Pancreas (tissue), 10 donors: Measurements from ENCODE around the gene CENPS. TPM values are rescaled to one million over a fixed set of nuclear protein-coding genes. Genes with fewer than 3 reads are reported as not detected.

Experiments
- ATAC-seq, 4 donors: fragments of 200-7000 bp; cut with Tn5 transposase; one replicate each; pipeline versions ENCODE4 v1.8.0 to v1.9.1; 2020; ENCODE audit warnings: mild to moderate bottlenecking in 4 of 4, moderate library complexity in 4 of 4
- DNase-seq, 6 donors: peaks; one replicate each; pipeline ENCODE4 v3.0.0-alpha.2; 2020
- FAIRE-seq: peaks from 2 replicates; lab custom pipeline; 2012; peaks lifted over from hg19 to GRCh38; lab: Jason Lieb, UNC
- H3K27ac ChIP-seq, 4 donors: fragments of 200-600 bp; sonication (generic); 1 replicate in 3 of 4; 2 replicates in 1 of 4; pipeline versions ENCODE4 v1.5.0 to v1.8.0; 2020
- H3K27me3 ChIP-seq, 4 donors: fragments of 200-600 bp; one replicate each; pipeline ENCODE4 v1.8.0; 2021
- H3K36me3 ChIP-seq, 3 donors: fragments of 200-600 bp; sonication (generic) in 1 of 3; one replicate each; pipeline versions ENCODE4 v1.5.0 to v1.8.0; 2020 to 2021
- H3K4me1 ChIP-seq, 3 donors: fragments of 200-600 bp; one replicate each; pipeline ENCODE4 v1.8.0; 2021
- H3K4me3 ChIP-seq, 4 donors: fragments of 200-600 bp; sonication (generic) in 2 of 4; one replicate each; pipeline versions ENCODE4 v1.5.0 to v1.8.0; 2020 to 2021
- H3K9me3 ChIP-seq, 4 donors: fragments of 200-600 bp; one replicate each; pipeline ENCODE4 v1.8.0; 2021
- WGBS, 2 donors: extraction: QIAGEN DNeasy Blood & Tissue Kit; methylation state at CpG; one replicate each; pipeline ENCODE4 v1.1.7; 2013; 5-methylcytosine and 5-hydroxymethylcytosine counted together
- intact Hi-C, 3 donors: fragments of 100-400 bp; cut with DNase I; formaldehyde crosslinking; loops; one replicate each; pipeline versions ENCODE4 v1.11.1 to v1.14.2; 2022
- polyA plus RNA-seq, 2 donors: library from polyadenylated mRNA; stranded (reverse); fragments of 200-250 nt; gene quantifications; one replicate each; pipeline ENCODE4 v1.2.3, GENCODE V29; 2013
- total RNA-seq, 6 donors: library from RNA; stranded (reverse); fragmentation: NEBNext Ultra II Directional in 4 of 6; extraction: Animal tissue kit (Norgen Biotek cat#: 25700) in 4 of 6; gene quantifications; one replicate each; pipeline versions ENCODE4 v1.2.1 to v1.2.4, GENCODE V29; 2021 to 2023
- TF ChIP-seq, protein P1 (sequence below), 4 donors: fragments of 200-600 bp; sonication (generic) in 3 of 4; IDR thresholded peaks; one replicate each; pipeline versions ENCODE4 v1.5.0 to v1.8.0; 2021; ENCODE audit warnings: antibody characterized with exemption in 4 of 4
- donor health status: healthy with polysubstance abuse.
- donor health status: DM: no; HTN: no; CAD: no; lungs with moderate emphysema.
- donor health status: DM: no; HTN: no; CAD: no.
- donor health status: control.
- donor health status: control.
- donor health status: Bipolar disorder and iron deficiency.
- donor health status: DM: yes; HTN: yes; CAD: no.
- donor health status: DM: no; HTN: no; CAD: no.
- donor health status: DM: no; HTN: no; CAD: no.
- donor health status: DM: yes; HTN: yes; CAD: no.

CENPS gene
- total and polyA plus RNA-seq, 8 donors, result 4.7 to 19.9 (median 8.4) TPM

DNA sequence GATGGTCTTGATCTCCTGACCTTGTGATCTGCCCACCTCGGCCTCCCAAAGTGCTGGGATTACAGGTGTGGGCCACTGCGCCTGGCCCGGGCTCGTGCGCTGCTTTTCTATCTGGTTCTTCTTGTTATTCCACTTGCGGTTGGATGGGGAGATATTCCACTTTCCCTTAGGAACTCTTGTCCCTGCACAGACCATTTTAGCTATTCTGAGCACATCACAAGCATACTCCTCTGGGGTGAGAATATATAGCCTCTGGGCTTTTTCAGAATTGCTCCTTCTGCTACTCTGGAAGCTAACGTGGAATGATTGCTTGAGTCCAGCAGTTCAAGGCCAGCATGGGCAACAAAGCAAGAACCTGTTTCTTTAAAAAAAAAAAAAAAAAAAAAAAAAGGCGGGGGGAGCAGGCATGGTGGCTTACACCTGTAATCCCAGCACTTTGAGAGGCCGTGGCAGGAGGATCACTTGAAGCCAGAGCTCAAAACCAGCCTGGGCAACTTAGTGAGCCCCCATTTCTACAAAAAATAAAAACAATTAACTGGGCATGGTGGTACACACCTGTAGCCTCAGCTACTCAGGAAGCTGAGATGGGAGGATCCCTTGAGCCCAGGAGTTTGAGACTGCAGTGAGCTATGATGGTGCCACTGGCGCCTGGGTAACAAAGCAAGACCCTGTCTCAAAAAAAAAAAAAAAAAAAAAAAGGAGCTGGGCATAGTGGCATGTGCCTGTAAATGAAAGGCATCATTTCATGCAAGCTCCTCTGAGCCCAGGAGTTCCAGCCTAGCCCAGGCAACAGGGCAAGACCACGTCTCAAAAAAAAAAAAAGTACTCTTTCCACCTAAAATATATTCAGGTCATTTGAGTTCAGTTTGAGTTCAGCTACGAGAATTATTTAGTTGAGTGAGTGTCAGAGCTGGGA, 43.2 kb upstream of the CENPS start:
- DNase-seq (no peak), FAIRE-seq (no peak), ATAC-seq (no peak)
- intact Hi-C loops, result no loop called here
- 76 to 78% methylated on average over 12 of the region's 12 CpGs for WGBS, 2 donors
- H3K27me3 ChIP-seq, result no peaks in the 10 kb centered on the region
- H3K9me3 ChIP-seq, result no peaks in the 10 kb centered on the region
- TF ChIP-seq, protein P1, sequence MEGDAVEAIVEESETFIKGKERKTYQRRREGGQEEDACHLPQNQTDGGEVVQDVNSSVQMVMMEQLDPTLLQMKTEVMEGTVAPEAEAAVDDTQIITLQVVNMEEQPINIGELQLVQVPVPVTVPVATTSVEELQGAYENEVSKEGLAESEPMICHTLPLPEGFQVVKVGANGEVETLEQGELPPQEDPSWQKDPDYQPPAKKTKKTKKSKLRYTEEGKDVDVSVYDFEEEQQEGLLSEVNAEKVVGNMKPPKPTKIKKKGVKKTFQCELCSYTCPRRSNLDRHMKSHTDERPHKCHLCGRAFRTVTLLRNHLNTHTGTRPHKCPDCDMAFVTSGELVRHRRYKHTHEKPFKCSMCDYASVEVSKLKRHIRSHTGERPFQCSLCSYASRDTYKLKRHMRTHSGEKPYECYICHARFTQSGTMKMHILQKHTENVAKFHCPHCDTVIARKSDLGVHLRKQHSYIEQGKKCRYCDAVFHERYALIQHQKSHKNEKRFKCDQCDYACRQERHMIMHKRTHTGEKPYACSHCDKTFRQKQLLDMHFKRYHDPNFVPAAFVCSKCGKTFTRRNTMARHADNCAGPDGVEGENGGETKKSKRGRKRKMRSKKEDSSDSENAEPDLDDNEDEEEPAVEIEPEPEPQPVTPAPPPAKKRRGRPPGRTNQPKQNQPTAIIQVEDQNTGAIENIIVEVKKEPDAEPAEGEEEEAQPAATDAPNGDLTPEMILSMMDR (IDR thresholded peaks at IDR 0.05), result no peak
- peak overlapping the region in 1 of 4 donors; percentile 22 for H3K27ac ChIP-seq
- H3K36me3 ChIP-seq, result no peaks in the 10 kb centered on the region
- H3K4me1 ChIP-seq, result peaks cover 0 to 7% (median 0%) of the 10 kb centered on the region in 3 donors
- H3K4me3 ChIP-seq, result no peak overlapping the region

DNA sequence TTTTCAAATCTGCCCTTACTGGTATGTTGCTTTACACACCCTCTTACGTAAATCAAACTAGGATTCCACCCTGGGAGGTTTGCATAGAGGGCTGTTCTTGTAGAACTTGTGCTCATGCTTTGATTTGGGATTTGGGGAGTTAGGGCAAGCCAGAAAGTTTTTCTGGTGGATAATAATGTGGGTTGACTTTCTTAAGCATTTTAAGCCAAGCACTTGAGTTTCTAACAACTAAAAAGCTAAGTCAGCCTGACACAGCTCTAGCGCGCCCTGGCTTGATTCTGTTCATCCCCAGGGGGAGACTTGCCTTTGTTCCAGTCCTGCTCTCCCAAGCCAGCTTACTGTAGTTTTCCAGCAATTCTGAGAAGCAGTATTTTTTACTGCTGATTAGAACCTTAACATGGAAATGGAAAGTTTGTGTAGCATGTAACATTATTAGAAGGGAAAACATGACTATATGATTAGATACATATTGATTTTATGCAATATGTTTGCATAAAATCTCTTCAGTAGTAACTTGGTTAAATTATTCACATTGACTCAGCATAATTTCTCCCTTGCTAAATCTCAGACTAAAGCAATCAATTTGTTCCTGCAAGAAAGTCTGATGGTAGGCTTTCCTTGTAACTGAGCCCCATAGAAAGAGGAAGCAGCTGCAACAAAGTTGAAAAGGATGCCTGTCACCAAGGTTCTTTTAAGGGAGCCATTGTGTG, 42.4 kb upstream of the CENPS start:
- peak; percentile 37 for FAIRE-seq

DNA sequence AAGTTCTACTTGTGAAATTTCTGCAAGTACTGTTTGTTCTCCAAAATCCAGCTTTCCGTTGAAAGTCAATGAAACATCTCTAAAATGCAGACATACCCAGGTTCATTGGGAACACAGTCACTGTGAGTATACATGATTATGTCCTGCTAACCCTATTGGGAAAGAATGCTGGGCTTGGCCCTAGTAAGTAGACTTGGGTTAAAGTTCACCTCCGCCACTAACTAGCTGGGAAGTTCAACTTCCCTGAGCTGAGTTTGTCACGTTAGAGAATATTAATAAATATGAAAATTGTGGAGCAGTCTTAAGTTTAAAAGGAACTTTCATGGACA, 41.9 kb upstream of the CENPS start:
- H3K27ac ChIP-seq, result peak overlapping the region in 1 of 4 donors; percentile 33
- no peak overlapping the region for H3K4me3 ChIP-seq
- 76 to 80% methylated on average over 3 of the region's 3 CpGs for WGBS, 2 donors
- DNase-seq, result no peak
- peaks cover 0 to 7% (median 0%) of the 10 kb centered on the region in 3 donors for H3K4me1 ChIP-seq
- no peaks in the 10 kb centered on the region for H3K9me3 ChIP-seq
- TF ChIP-seq, protein P1 (IDR thresholded peaks at IDR 0.05), result no peak
- ATAC-seq, result peak in 2 of 4 donors; percentile 17 to 22
- H3K36me3 ChIP-seq, result no peaks in the 10 kb centered on the region
- intact Hi-C loops, result no loop called here
- H3K27me3 ChIP-seq, result no peaks in the 10 kb centered on the region
- no peak for FAIRE-seq

More for the DNA sequence above, 42.4 kb upstream of the CENPS start:
- ATAC-seq, result peak; percentile 44 to 80 (median 74)
- peaks cover 0 to 7% (median 0%) of the 10 kb centered on the region in 3 donors for H3K4me1 ChIP-seq
- peak overlapping the region in 1 of 4 donors; percentile 22 for H3K27ac ChIP-seq
- H3K4me3 ChIP-seq, result no peak overlapping the region
- intact Hi-C loops, result no loop called here
- TF ChIP-seq, protein P1 (IDR thresholded peaks at IDR 0.05), result no peak
- H3K36me3 ChIP-seq, result no peaks in the 10 kb centered on the region
- DNase-seq, result no peak
- WGBS, 2 donors, result 44 to 52% methylated on average over 3 of the region's 3 CpGs
- no peaks in the 10 kb centered on the region for H3K27me3 ChIP-seq
- no peaks in the 10 kb centered on the region for H3K9me3 ChIP-seq

DNA sequence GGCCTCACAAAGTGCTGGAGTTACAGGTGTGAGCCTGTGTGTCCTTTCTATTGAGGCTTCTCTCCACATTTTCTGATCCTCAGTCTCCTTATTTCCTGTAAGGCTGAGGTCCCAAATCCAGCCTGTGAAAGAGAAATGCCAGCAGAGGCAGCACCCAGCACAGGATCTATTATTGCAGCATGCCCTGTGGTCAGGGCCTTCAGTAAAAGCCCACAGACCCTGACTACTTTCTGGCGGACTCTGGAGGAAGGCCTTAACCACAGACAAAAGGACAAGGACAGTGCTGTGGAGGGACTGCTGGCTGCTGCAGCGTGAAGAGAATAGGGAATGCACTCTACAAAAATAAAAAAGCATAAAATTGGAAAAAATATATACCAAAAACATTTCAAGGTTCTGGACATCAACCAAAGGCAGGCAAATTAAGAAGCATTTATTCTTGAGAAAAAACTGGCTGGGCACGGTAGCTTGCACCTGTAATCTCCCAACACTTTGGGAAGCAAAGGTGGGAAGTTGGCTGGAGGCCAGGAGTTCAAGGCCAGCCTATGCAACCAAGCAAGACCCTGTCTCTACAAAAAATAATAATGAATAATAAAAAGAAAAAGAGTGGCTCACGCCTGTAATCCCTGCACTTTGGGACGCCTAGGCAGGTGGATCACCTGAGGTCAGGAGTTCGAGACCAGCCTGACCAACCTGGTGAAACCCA, 40.8 kb upstream of the CENPS start:
- no peak for FAIRE-seq
- H3K27ac ChIP-seq, result no peak overlapping the region

More for the DNA sequence above, 40.8 kb upstream of the CENPS start:
- H3K4me3 ChIP-seq, result no peak overlapping the region
- peaks cover 0 to 7% (median 0%) of the 10 kb centered on the region in 3 donors for H3K4me1 ChIP-seq
- intact Hi-C loops, result no loop called here
- H3K27me3 ChIP-seq, result no peaks in the 10 kb centered on the region
- DNase-seq, result peak in 2 of 6 donors; percentile 9 to 24
- ATAC-seq, result no peak
- TF ChIP-seq, protein P1 (IDR thresholded peaks at IDR 0.05), result no peak
- no peaks in the 10 kb centered on the region for H3K36me3 ChIP-seq
- 74 to 83% methylated on average over 6 of the region's 6 CpGs for WGBS, 2 donors
- H3K9me3 ChIP-seq, result no peaks in the 10 kb centered on the region
